CD4-positive, alpha-beta T cell (primary cell): Measurements from ENCODE around the gene KPNB1. TPM values are rescaled to one million over a fixed set of nuclear protein-coding genes. Genes with fewer than 3 reads are reported as not detected.
A peak's percentile ranks its signal among the peaks of the same experiment; 100 is the strongest.

Experiments used
- ATAC-seq: fragments of 200-7000 bp; cut with Tn5 transposase; one replicate; pipeline ENCODE4 v1.10.0; 2022; ENCODE audit warnings: mild to moderate bottlenecking; ENCODE audit not compliant: poor library complexity
- CTCF ChIA-PET: fragments of 350-600 bp; sonication (Branson Sonifier 250); formaldehyde crosslinking; loops from one replicate; lab custom pipeline; 2021; ENCODE audit warnings: antibody characterized with exemption, inconsistent platforms; lab: Charles Lee
- POLR2A ChIA-PET: fragments of 350-600 bp; sonication (Branson Sonifier 250); formaldehyde crosslinking; loops from one replicate; lab custom pipeline; 2021; ENCODE audit warnings: antibody characterized with exemption, inconsistent platforms; lab: Charles Lee
- DNase-seq, 14 experiments: peaks; one replicate each; pipeline ENCODE4 v3.0.0-alpha.2; 2013 to 2020; ENCODE audit warnings: mixed read lengths in 2 of 14
- H3K27ac ChIP-seq, 2 donors: one replicate each; pipeline versions ENCODE4 v1.5.1 to v1.7.0; 2013; ENCODE audit warnings: low read length in 2 of 2, low read depth in 1 of 2, mild to moderate bottlenecking in 1 of 2
- H3K27me3 ChIP-seq, 2 experiments: 1 replicate in 1 of 2; 2 replicates in 1 of 2; pipeline versions ENCODE4 v1.6.1 to v1.7.0; 2013; ENCODE audit warnings: low read length in 2 of 2, control low read depth in 1 of 2, mild to moderate bottlenecking in 1 of 2, moderate library complexity in 1 of 2; ENCODE audit not compliant: insufficient read depth in 2 of 2, control insufficient read depth in 1 of 2
- H3K36me3 ChIP-seq: one replicate; pipeline ENCODE4 v1.6.1; 2013; ENCODE audit warnings: low read length, control low read depth; ENCODE audit not compliant: insufficient read depth
- H3K4me1 ChIP-seq: one replicate; pipeline ENCODE4 v1.6.1; 2013; ENCODE audit warnings: low read length, control low read depth; ENCODE audit not compliant: insufficient read depth
- H3K4me3 ChIP-seq: one replicate; pipeline ENCODE4 v1.5.1; 2013; ENCODE audit warnings: mild to moderate bottlenecking, low read length, moderate library complexity
- H3K9me3 ChIP-seq, 2 experiments: 1 replicate in 1 of 2; 2 replicates in 1 of 2; pipeline versions ENCODE4 v1.6.1 to v1.7.0; 2013; ENCODE audit warnings: low read length in 2 of 2, mild to moderate bottlenecking in 2 of 2, control low read depth in 1 of 2, moderate library complexity in 1 of 2; ENCODE audit not compliant: control insufficient read depth in 1 of 2, insufficient read depth in 1 of 2
- H3K27ac Mint-ChIP-seq: one replicate; pipeline ENCODE4 v1.8.0; 2020; ENCODE audit warnings: mixed read lengths
- H3K27me3 Mint-ChIP-seq: one replicate; pipeline ENCODE4 v1.8.0; 2021; ENCODE audit warnings: mixed read lengths
- H3K36me3 Mint-ChIP-seq: one replicate; pipeline ENCODE4 v1.8.0; 2021; ENCODE audit warnings: low read depth, mixed read lengths
- H3K4me1 Mint-ChIP-seq: one replicate; pipeline ENCODE4 v1.8.0; 2021; ENCODE audit warnings: low read depth, mixed read lengths
- H3K4me3 Mint-ChIP-seq: one replicate; pipeline ENCODE4 v1.8.0; 2020; ENCODE audit warnings: mild to moderate bottlenecking, mixed read lengths
- H3K9me3 Mint-ChIP-seq: one replicate; pipeline ENCODE4 v1.8.0; 2020; ENCODE audit warnings: mixed read lengths
- intact Hi-C, 2 experiments: fragments of 100-400 bp; cut with DNase I in 1 of 2; cut with micrococcal nuclease in 1 of 2; formaldehyde crosslinking; loops; one replicate each; pipeline versions ENCODE4 v1.15.1 to v1.9.0; 2023 to 2025; cut with DNase I, micrococcal nuclease
- total RNA-seq, 174 experiments: library from RNA in 2 of 174; stranded (reverse) in 2 of 174; gene quantifications; one replicate each; pipeline ENCODE4 v1.2.3 and lab custom pipeline; 2021 to 2026
- TF ChIP-seq, protein P1 (sequence below): fragments of 200-600 bp; IDR thresholded peaks from one replicate; pipeline ENCODE4 v1.8.0; 2022; ENCODE audit warnings: antibody characterized with exemption, mild to moderate bottlenecking

Gene KPNB1
- total RNA-seq, 2 experiments from 2014 or later = 145 to 151 TPM

DNA sequence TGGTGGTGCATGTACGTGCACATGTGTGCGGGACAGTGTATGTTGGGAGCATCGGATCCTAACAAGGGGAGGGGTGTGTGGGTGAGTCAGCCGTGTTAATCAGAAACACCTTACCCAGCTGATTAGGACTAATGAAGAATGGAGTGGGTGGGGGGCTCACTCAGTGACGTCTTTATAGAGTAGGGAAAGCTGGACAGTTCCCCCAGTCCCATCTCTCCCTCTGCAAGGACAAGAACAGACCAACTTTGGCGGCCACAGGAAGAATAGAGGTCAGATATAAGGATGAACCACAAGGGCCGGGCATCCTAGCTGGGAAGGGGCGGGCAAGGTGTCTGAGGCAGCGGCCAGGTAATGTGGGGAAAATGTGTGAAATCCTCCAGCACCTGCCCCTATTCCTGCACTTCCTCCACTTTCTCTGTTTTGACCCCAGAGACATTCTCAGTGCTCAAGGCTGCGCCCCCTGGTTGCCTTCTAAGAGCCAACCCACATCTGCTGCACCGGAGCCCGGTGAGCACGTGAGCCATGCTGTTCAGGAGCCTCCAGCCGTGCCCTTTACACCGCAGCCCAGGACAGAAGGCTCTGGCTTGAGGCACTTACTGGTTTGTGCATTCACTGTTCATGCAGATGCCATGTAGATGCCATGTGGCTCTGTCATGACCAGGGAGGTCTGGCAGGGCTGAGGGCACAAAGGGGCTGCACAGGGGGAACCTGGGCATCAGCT, 64.4 kb downstream of the KPNB1 start:
- H3K9me3 ChIP-seq = no peaks in the 10 kb centered on the region
- no peak for ATAC-seq
- H3K27ac Mint-ChIP-seq = no peak overlapping the region

DNA sequence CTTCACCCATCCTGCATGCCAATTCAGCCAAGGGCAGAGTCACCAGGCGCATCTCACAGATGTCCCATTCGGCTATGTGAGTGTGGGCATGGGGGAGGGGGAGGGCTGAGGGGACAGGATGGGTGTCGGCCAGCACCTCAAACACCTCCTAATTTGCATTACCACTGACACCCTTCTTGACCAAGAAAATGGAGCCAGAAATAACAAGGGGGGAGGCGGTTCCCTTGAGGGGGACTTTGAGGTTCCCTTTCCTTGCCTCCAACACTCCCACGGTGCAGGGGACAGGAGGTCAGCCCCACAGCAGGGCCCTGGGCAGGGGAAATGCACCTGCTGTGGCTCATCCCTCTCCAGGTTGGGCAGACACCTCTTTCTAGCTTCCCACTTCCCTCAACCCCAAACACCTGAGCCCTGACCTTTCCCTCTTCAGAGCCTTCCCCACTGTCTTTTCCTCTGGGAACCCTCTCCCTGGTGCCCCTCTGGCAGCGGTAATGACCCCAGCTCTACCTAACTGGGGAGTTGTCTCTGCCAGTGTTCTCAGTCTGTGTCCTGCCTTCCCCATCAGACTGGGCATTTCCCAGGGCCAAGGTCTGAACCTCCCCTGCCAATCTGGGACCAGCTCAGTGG, 65.2 kb downstream of the KPNB1 start:
- Histone ChIP-seq H3K27ac (no peak overlapping the region), H3K36me3 (peaks cover 7% of the 10 kb centered on the region), H3K9me3 (no peaks in the 10 kb centered on the region), H3K27me3 (no peaks in the 10 kb centered on the region), H3K4me1 (peaks cover 89% of the 10 kb centered on the region), H3K4me3 (no peak overlapping the region)
- ChIA-PET POLR2A (no interaction called here), CTCF (interaction anchor here (1.0 kb wide), 1 partner anchor 22 kb away, joined by 3 read pairs; no protein-coding TSS in a partner anchor)
- Mint-ChIP-seq H3K9me3 (no peaks in the 10 kb centered on the region), H3K36me3 (no peaks in the 10 kb centered on the region), H3K4me3 (no peak overlapping the region), H3K27ac (no peak overlapping the region), H3K4me1 (peaks cover 53% of the 10 kb centered on the region), H3K27me3 (no peaks in the 10 kb centered on the region)
- TF ChIP-seq, protein P1, sequence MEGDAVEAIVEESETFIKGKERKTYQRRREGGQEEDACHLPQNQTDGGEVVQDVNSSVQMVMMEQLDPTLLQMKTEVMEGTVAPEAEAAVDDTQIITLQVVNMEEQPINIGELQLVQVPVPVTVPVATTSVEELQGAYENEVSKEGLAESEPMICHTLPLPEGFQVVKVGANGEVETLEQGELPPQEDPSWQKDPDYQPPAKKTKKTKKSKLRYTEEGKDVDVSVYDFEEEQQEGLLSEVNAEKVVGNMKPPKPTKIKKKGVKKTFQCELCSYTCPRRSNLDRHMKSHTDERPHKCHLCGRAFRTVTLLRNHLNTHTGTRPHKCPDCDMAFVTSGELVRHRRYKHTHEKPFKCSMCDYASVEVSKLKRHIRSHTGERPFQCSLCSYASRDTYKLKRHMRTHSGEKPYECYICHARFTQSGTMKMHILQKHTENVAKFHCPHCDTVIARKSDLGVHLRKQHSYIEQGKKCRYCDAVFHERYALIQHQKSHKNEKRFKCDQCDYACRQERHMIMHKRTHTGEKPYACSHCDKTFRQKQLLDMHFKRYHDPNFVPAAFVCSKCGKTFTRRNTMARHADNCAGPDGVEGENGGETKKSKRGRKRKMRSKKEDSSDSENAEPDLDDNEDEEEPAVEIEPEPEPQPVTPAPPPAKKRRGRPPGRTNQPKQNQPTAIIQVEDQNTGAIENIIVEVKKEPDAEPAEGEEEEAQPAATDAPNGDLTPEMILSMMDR = no peak
- ATAC-seq = no peak
- intact Hi-C loops = no loop called here
- peak in 1 of 14 experiments; percentile 74 for DNase-seq

More for the DNA sequence above, 64.4 kb downstream of the KPNB1 start:
- Mint-ChIP-seq H3K27me3 (no peaks in the 10 kb centered on the region), H3K36me3 (no peaks in the 10 kb centered on the region), H3K4me1 (peaks cover 46% of the 10 kb centered on the region), H3K4me3 (no peak overlapping the region), H3K9me3 (no peaks in the 10 kb centered on the region)
- Histone ChIP-seq H3K4me1 (peaks cover 81% of the 10 kb centered on the region), H3K27ac (no peak overlapping the region), H3K36me3 (peaks cover 7% of the 10 kb centered on the region), H3K27me3 (no peaks in the 10 kb centered on the region), H3K4me3 (no peak overlapping the region)
- POLR2A ChIA-PET = no interaction called here
- CTCF ChIA-PET = interaction anchor here (1.0 kb wide), 1 partner anchor 21 kb away, joined by 3 read pairs; no protein-coding TSS in a partner anchor
- no peak for DNase-seq
- TF ChIP-seq, protein P1 = no peak
- intact Hi-C loops = no loop called here

DNA sequence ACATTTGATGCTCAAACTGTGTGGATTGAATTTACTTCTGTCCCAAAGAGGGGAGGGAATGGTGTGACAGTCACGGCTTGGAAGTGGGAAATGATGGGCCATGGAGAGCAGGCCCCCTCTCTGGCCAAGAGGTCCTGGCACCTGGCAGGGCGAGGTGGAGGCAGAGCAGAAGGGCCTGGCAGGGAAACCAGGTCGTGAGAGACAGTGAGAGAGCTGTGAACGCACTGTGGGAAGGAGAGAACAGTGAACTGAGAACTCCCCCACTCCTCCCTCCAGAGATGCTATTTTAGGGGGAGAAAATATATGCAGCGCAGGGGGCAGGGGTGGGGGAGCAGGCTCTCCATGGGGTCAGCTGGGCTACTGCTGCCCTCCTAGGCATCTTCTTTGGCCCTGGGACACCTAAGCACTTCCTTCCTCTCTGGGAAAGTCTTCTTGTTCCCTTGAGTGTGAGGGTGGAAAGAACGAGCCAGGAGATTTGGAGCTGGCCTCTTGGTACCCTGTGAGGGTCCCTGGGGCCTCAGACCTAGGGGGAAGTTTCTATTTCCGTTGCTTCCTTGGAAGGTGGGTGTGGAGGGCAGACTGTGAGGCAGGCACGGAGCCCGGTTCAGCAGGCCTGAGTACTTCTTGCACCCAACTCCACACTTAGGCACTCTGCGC, 66.1 kb downstream of the KPNB1 start:
- Histone ChIP-seq H3K9me3 (no peaks in the 10 kb centered on the region), H3K4me3 (no peak overlapping the region), H3K4me1 (peaks cover 98% of the 10 kb centered on the region), H3K27me3 (no peaks in the 10 kb centered on the region), H3K36me3 (peaks cover 3% of the 10 kb centered on the region), H3K27ac (no peak overlapping the region)
- CTCF ChIA-PET = no interaction called here
- no peaks in the 10 kb centered on the region for H3K36me3 Mint-ChIP-seq
- H3K4me3 Mint-ChIP-seq = no peak overlapping the region
- TF ChIP-seq, protein P1 = no peak
- ATAC-seq (no peak), DNase-seq (no peak)
- intact Hi-C loops = no loop called here
- H3K9me3 Mint-ChIP-seq = no peaks in the 10 kb centered on the region
- H3K27me3 Mint-ChIP-seq = peaks cover 8% of the 10 kb centered on the region
- H3K27ac Mint-ChIP-seq = no peak overlapping the region
- POLR2A ChIA-PET = no interaction called here
- H3K4me1 Mint-ChIP-seq = peaks cover 62% of the 10 kb centered on the region
